Suprapubic skin (tissue), 3 donors: ENCODE results near the gene PRELP.

Experiments
- POLR2A ChIP-seq, 2 donors: fragments of 450-650 bp; IDR thresholded peaks; one replicate each; pipeline ENCODE4 v1.6.1; 2017; ENCODE audit warnings: antibody characterized with exemption in 2 of 2, mild to moderate bottlenecking in 2 of 2, moderate library complexity in 2 of 2
- TF ChIP-seq, protein P1 (sequence below), 2 donors: fragments of 200-600 bp in 1 of 2; fragments of 450-650 bp in 1 of 2; sonication (generic) in 1 of 2; IDR thresholded peaks; one replicate each; pipeline ENCODE4 v1.5.1; 2016 to 2019; ENCODE audit warnings: antibody characterized with exemption in 2 of 2, mild to moderate bottlenecking in 1 of 2, moderate library complexity in 1 of 2

DNA sequence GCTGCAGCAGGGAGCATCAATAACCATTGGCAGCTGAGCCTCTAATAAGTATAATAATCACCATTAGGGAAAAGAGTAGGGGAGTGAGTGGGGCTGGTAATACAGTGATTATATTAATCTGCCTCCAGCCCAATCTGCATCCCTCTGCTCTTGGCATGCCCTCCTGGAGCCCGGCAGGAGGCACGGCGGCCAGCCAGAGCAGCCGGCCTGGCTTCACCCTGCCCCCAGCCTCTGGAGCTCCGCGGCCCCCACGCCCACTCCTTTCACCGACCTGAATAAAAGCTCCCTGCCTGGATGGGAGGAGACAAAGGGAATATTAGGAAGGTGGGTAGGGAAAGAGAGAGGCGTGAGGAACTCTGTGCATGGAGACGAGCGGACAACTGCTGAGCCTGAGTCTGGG, 46.6 kb downstream of the PRELP start:
- no peak for TF ChIP-seq POLR2A (IDR thresholded peaks at IDR 0.05)
- TF ChIP-seq, protein P1, sequence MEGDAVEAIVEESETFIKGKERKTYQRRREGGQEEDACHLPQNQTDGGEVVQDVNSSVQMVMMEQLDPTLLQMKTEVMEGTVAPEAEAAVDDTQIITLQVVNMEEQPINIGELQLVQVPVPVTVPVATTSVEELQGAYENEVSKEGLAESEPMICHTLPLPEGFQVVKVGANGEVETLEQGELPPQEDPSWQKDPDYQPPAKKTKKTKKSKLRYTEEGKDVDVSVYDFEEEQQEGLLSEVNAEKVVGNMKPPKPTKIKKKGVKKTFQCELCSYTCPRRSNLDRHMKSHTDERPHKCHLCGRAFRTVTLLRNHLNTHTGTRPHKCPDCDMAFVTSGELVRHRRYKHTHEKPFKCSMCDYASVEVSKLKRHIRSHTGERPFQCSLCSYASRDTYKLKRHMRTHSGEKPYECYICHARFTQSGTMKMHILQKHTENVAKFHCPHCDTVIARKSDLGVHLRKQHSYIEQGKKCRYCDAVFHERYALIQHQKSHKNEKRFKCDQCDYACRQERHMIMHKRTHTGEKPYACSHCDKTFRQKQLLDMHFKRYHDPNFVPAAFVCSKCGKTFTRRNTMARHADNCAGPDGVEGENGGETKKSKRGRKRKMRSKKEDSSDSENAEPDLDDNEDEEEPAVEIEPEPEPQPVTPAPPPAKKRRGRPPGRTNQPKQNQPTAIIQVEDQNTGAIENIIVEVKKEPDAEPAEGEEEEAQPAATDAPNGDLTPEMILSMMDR (IDR thresholded peaks at IDR 0.05): no peak
